HTR-8/SVneo (cell line): ENCODE data around the gene TRIM49.
"Not testable (repeated sequence)": the region's sequence is repeated elsewhere in the genome, so short reads cannot be mapped to it uniquely, and the experiment has no call there.

Source experiments
- DNase-seq: peaks from one replicate; pipeline ENCODE4 v3.0.0; 2011; ENCODE audit warnings: low spot score, mixed read lengths; ENCODE audit not compliant: insufficient read length
- FAIRE-seq: peaks from 2 replicates; lab custom pipeline; 2011; peaks lifted over from hg19 to GRCh38; lab: Jason Lieb, UNC

Gene TRIM49, protein sequence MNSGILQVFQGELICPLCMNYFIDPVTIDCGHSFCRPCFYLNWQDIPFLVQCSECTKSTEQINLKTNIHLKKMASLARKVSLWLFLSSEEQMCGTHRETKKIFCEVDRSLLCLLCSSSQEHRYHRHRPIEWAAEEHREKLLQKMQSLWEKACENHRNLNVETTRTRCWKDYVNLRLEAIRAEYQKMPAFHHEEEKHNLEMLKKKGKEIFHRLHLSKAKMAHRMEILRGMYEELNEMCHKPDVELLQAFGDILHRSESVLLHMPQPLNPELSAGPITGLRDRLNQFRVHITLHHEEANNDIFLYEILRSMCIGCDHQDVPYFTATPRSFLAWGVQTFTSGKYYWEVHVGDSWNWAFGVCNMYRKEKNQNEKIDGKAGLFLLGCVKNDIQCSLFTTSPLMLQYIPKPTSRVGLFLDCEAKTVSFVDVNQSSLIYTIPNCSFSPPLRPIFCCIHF

DNA sequence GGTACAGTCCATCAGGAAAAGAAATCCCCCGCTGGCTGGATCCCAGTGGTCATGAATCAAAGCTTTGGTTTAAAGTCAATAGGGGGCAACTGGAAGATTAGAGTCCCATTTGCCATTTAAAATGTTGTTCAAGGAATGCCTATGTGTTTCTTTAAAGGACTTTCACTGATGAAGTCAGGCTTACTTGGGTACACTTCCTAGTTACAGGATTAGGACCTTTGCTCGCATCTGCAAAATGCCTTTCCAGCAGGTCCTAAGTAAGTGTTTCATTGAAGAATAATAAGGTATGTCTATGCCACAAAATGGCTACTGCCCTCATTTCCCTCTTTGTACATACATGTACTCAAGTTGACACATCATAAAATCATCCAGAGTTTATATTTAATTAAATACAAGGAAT is at the start of gene TRIM49:
TRIM49 (minus strand) TSS at position 101 of the 400 bp plus-strand sequence. CDS start 4,106 bp downstream, outside the sequence.
- not testable (repeated sequence) for DNase-seq, FAIRE-seq

GRCh38 chr11:89826694-89827093 is 18.3 kb upstream of the TRIM49 start:
- not testable (repeated sequence) for FAIRE-seq, DNase-seq

DNA sequence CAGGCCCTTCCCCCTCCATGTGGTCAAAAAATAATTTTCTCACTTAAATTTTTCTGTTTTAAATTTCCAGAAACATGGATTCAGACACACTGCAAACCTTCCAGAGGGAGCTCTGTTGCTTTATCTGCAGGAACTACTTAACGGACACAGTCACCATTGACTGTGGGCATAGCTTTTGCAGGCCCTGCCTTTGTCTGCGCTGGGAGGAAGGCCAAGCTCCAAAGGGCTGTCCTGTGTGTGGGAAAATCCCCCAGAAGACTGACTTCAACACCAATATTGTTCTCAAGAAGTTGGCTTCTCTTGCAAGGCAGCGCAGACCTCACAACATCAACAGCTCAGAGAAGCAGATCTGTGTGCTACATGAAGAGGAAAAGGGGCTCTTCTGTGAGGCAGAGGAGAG is 11.6 kb upstream of the TRIM49 start:
- not testable (repeated sequence) for DNase-seq, FAIRE-seq

DNA sequence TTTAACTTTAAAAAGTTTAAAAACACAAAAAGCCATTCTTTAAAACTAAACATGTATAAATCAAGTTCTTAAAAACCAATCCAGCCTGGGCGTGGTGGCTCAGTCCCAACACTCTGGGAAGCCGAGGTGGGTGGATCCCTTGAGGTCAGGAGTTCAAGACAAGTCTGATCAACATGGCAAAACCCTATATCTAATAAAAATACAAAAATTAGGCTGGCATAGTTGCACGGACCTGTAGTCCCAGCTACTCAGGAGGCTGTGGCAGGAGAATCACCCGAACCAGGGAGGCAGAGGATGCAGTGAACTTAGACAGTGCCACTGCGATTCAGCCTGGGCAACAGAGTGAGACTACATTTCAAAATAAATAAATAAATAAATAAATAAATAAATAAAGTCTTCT is 5.2 kb upstream of the TRIM49 start:
- not testable (repeated sequence) for DNase-seq

GRCh38 chr11:89787506-89788063 is 20.8 kb downstream of the TRIM49 start:
- not testable (repeated sequence) for FAIRE-seq, DNase-seq

More for the DNA sequence above, 5.2 kb upstream of the TRIM49 start:
- not testable (repeated sequence) for FAIRE-seq

- DNase-seq, FAIRE-seq: not testable (repeated sequence)
Measured at GRCh38 chr11:89785726-89786125, 22.6 kb downstream of the TRIM49 start.

DNA sequence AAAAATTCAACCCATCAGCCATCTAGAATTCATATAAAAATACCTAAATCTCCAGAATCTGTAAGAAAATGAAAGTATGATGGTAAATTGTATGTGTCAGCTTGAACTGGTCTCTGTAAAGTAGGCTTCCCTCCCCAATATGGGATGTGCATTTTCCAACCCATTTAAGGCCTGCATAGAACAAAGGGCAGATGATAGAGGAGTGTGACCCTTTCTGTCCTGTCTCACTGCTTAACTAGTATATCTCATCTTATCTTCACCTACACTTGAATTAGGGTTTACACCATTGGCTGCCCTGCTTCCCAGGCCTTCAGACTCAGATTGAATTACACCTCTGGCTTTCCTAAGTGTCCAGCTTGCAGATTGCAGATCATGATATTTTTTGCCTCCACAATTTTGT is 57.6 kb downstream of the TRIM49 start:
- not testable (repeated sequence) for FAIRE-seq

More for the DNA sequence above, 57.6 kb downstream of the TRIM49 start:
- not testable (repeated sequence) for DNase-seq
